ENCODE data around the gene APOF.
"Not testable (repeated sequence)": the region's sequence is repeated elsewhere in the genome, so short reads cannot be mapped to it uniquely, and the experiment has no call there.

The APOF gene

GRCh38 chr12:56330936-56331490, 31.6 kb downstream of the APOF start:
- Histone ChIP-seq H3K27ac (no peak overlapping the region), H3K36me3 (ENCODE audit: control insufficient read depth, insufficient read depth, low read length) (no peaks in the 10 kb centered on the region), H3K4me1 (peaks cover 12% of the 10 kb centered on the region), H3K27me3 (ENCODE audit: control insufficient read depth, insufficient read depth, low read length) (no peaks in the 10 kb centered on the region), H2AFZ (no peak overlapping the region), H3K4me3 (ENCODE audit: low read depth, low read length) (no peak overlapping the region), H3K9me3 (ENCODE audit: control insufficient read depth, low read length) (no peaks in the 10 kb centered on the region), H3K4me2 (ENCODE audit: low read length) (no peak overlapping the region), H3K9ac (no peak overlapping the region), H3K79me2 (peaks cover 12% of the 10 kb centered on the region)
- TF ChIP-seq CTCF (IDR thresholded peaks at IDR 0.05), result no peak

GRCh38 chr12:56326533-56326932, 36.1 kb downstream of the APOF start:
- H3K36me3 ChIP-seq (ENCODE audit: control insufficient read depth, insufficient read depth, low read length), result no peaks in the 10 kb centered on the region
- H3K9me3 ChIP-seq (ENCODE audit: control insufficient read depth, low read length), result no peaks in the 10 kb centered on the region

GRCh38 chr12:56326126-56326525, 36.5 kb downstream of the APOF start:
- Histone ChIP-seq H3K79me2 (peaks cover 8% of the 10 kb centered on the region), H3K9me3 (ENCODE audit: control insufficient read depth, low read length) (no peaks in the 10 kb centered on the region), H2AFZ (no peak overlapping the region), H3K9ac (no peak overlapping the region), H3K27me3 (ENCODE audit: control insufficient read depth, insufficient read depth, low read length) (no peaks in the 10 kb centered on the region), H3K36me3 (ENCODE audit: control insufficient read depth, insufficient read depth, low read length) (no peaks in the 10 kb centered on the region), H3K27ac (no peak overlapping the region), H3K4me2 (ENCODE audit: low read length) (no peak overlapping the region), H3K4me1 (no peaks in the 10 kb centered on the region), H3K4me3 (ENCODE audit: low read depth, low read length) (no peak overlapping the region)
- TF ChIP-seq CTCF (IDR thresholded peaks at IDR 0.05), result no peak

More at GRCh38 chr12:56326533-56326932, 36.1 kb downstream of the APOF start:
- peaks cover 8% of the 10 kb centered on the region for H3K79me2 ChIP-seq
- H3K4me1 ChIP-seq, result no peaks in the 10 kb centered on the region
- H3K4me3 ChIP-seq (ENCODE audit: low read depth, low read length), result no peak overlapping the region
- no peaks in the 10 kb centered on the region for H3K27me3 ChIP-seq (ENCODE audit: control insufficient read depth, insufficient read depth, low read length)
- H3K9ac ChIP-seq, result no peak overlapping the region
- H3K27ac ChIP-seq, result no peak overlapping the region
- no peak overlapping the region for H3K4me2 ChIP-seq (ENCODE audit: low read length)
- no peak for TF ChIP-seq CTCF (IDR thresholded peaks at IDR 0.05)
- H2AFZ ChIP-seq, result no peak overlapping the region

- TF ChIP-seq CTCF (IDR thresholded peaks at IDR 0.05), result no peak
- Histone ChIP-seq H3K27me3 (ENCODE audit: control insufficient read depth, insufficient read depth, low read length) (no peaks in the 10 kb centered on the region), H3K9me3 (ENCODE audit: control insufficient read depth, low read length) (no peaks in the 10 kb centered on the region), H2AFZ (no peak overlapping the region), H3K27ac (no peak overlapping the region), H3K4me3 (ENCODE audit: low read depth, low read length) (no peak overlapping the region), H3K4me1 (no peaks in the 10 kb centered on the region), H3K36me3 (ENCODE audit: control insufficient read depth, insufficient read depth, low read length) (no peaks in the 10 kb centered on the region), H3K79me2 (peaks cover 8% of the 10 kb centered on the region), H3K4me2 (ENCODE audit: low read length) (no peak overlapping the region), H3K9ac (no peak overlapping the region)
Observed at GRCh38 chr12:56324206-56324605, 38.5 kb downstream of the APOF start.

- not testable (repeated sequence) for H3K27ac ChIP-seq; H2AFZ ChIP-seq; H3K36me3 ChIP-seq (ENCODE audit: control insufficient read depth, insufficient read depth, low read length); H3K4me2 ChIP-seq (ENCODE audit: low read length); H3K4me1 ChIP-seq; H3K4me3 ChIP-seq (ENCODE audit: low read depth, low read length); H3K9ac ChIP-seq; H3K27me3 ChIP-seq (ENCODE audit: control insufficient read depth, insufficient read depth, low read length); H3K9me3 ChIP-seq (ENCODE audit: control insufficient read depth, low read length); H3K79me2 ChIP-seq
Observed at GRCh38 chr12:56321610-56322009, 41.0 kb downstream of the APOF start.
